WERI-Rb-1 (cell line): ENCODE data around the gene TBCB.

Source experiments
- DNase-seq: peaks from one replicate; pipeline ENCODE4 v3.0.0-alpha.2; 2020
- H3K27ac ChIP-seq: fragments of 250-450 bp; sonication (Bioruptor Pico); 2 replicates; pipeline ENCODE4 v1.5.1; 2020; ENCODE audit warnings: mild to moderate bottlenecking, moderate library complexity
- H3K27me3 ChIP-seq: fragments of 250-450 bp; sonication (Bioruptor Pico); 2 replicates; pipeline ENCODE4 v1.5.1; 2021; ENCODE audit warnings: mild to moderate bottlenecking, low read depth, moderate library complexity; ENCODE audit not compliant: insufficient read depth, severe bottlenecking
- H3K36me3 ChIP-seq: fragments of 250-450 bp; sonication (Bioruptor Pico); 2 replicates; pipeline ENCODE4 v1.5.1; 2020; ENCODE audit warnings: mild to moderate bottlenecking, moderate library complexity
- H3K4me3 ChIP-seq: 2 replicates; pipeline ENCODE4 v1.5.1; 2011; ENCODE audit warnings: low read depth, mild to moderate bottlenecking, control low read depth, low read length
- H3K9me3 ChIP-seq: fragments of 250-450 bp; sonication (Bioruptor Pico); 2 replicates; pipeline ENCODE4 v1.5.1; 2021; ENCODE audit warnings: mild to moderate bottlenecking, moderate library complexity; ENCODE audit not compliant: severe bottlenecking
- CTCF ChIP-seq: IDR thresholded peaks from 2 replicates; pipeline ENCODE4 v1.5.1; 2011; ENCODE audit warnings: low read depth, mild to moderate bottlenecking, control low read depth, inconsistent platforms, low read length

TBCB gene

DNA sequence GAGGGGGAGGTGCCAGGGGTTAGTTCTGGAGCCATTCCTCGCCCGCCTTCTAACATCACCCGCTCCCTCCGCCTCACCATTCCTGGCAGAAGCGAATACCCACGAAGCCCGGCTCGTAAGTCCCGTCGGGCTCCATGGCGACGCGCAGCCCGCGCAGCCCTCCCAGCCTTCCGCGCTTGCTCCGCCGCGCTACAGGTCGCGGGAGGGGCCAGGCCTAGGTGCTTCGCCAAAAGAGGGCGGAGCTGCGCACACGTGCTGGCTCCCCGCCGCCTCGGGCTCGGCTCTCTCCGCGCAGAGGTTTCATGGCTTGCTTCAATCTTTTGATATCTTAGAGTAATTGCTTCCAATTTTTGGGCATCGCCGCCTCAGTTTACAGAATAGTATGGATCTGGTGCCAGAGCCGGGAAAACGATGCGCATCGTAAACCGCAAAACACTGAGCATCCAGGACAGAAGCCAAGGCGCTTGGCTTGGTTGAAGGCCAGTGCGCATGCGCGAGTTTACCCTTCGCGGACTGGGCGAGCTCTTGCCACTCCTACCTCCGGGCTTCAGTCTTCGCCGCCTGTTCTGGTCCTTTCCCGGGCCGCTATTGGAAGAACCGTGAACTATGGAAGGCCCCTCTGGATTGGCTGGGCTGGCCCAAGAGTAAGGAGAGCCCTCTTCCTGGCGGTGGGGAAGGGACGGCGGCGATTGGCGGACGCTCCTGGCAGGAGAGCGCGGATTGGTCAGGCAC is 381 bp upstream of the TBCB start, which contains the start of gene POLR2I:
POLR2I (minus strand) TSS at position 155 of the 732 bp plus-strand sequence; CDS start at position 136, 19 bp downstream.
- no peak for TF ChIP-seq CTCF
- H3K27me3 ChIP-seq, result no peaks in the 10 kb centered on the region
- no peaks in the 10 kb centered on the region for H3K9me3 ChIP-seq
- peak within 1 kb of the TSS; percentile 91 for H3K4me3 ChIP-seq
- H3K27ac ChIP-seq, result peak within 1 kb of the TSS; percentile 84
- H3K36me3 ChIP-seq, result peaks cover 60% of the 10 kb centered on the region
- DNase-seq, result peak; percentile 99

- no peak for DNase-seq
- Histone ChIP-seq H3K27ac (no peak overlapping the region), H3K4me3 (peak overlapping the region; percentile 91), H3K36me3 (peaks cover 59% of the 10 kb centered on the region), H3K27me3 (no peaks in the 10 kb centered on the region), H3K9me3 (no peaks in the 10 kb centered on the region)
- no peak for TF ChIP-seq CTCF
These were observed 1.0 kb downstream of the TBCB start for GRCh38 chr19:36116344-36116637.

- no peak overlapping the region for H3K4me3 ChIP-seq
- H3K27ac ChIP-seq, result no peak overlapping the region
- no peaks in the 10 kb centered on the region for H3K27me3 ChIP-seq
- DNase-seq, result no peak
- no peaks in the 10 kb centered on the region for H3K9me3 ChIP-seq
- H3K36me3 ChIP-seq, result peaks cover 45% of the 10 kb centered on the region
- TF ChIP-seq CTCF, result no peak
These were observed 5.1 kb downstream of the TBCB start for GRCh38 chr19:36120092-36120983.

DNA sequence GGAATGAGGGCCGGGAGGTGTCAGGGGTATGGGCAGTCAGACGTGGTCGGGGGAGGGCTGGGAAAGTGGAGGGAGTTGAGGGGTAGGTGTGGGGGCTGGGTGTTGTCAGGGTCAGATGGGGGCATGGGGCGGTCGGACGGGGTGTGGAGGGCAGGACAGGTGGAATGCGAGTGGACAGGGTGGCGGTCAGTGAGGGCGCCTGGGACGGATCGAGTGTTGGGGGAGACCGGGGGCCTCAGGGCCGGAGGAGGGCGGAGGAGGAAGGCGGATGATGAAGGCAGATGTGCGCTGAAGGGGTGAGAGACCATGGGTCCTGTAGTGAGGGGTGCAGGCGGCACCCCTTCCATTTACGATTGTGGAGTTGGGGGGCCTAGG is 5.7 kb downstream of the TBCB start:
- TF ChIP-seq CTCF, result no peak
- no peak for DNase-seq
- H3K27ac ChIP-seq, result no peak overlapping the region
- no peak overlapping the region for H3K4me3 ChIP-seq
- no peaks in the 10 kb centered on the region for H3K9me3 ChIP-seq
- no peaks in the 10 kb centered on the region for H3K27me3 ChIP-seq
- H3K36me3 ChIP-seq, result peaks cover 51% of the 10 kb centered on the region

DNA sequence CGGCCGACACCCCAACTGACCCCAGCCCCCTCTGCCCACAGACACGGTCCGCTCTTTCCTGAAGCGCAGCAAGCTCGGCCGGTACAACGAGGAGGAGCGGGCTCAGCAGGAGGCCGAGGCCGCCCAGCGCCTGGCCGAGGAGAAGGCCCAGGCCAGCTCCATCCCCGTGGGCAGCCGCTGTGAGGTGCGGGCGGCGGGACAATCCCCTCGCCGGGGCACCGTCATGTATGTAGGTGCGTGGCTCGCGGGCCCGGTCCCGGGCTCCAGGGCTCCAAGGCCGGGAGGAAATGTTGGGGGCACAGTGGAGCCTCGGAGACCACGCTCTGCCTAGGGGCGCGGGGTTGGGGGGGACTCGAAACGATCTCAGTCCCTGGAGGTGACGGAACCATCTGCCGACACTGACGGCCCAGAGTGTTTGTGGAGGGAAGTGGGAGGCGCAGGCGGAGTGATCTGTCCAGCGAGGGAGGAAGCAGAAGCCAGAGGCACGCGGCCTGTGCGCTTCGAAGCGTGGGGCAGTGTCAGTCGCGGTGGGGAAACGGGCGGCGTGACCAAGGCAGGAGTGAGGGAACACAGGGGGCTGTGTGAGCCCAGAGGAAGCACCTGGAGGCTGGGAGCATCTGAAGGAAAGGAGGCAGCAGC is 6.3 kb downstream of the TBCB start:
- no peak for TF ChIP-seq CTCF
- H3K9me3 ChIP-seq, result no peaks in the 10 kb centered on the region
- no peaks in the 10 kb centered on the region for H3K27me3 ChIP-seq
- H3K27ac ChIP-seq, result no peak overlapping the region
- H3K4me3 ChIP-seq, result no peak overlapping the region
- no peak for DNase-seq
- peaks cover 46% of the 10 kb centered on the region for H3K36me3 ChIP-seq
